GM12878 (cell line): ENCODE measurements around the gene RETREG3. TPM values are rescaled to one million over a fixed set of nuclear protein-coding genes. Genes with fewer than 3 reads are reported as not detected.

Experiments
- CREB1 ChIP-seq: IDR thresholded peaks from 2 replicates; pipeline ENCODE4 v1.6.1; 2012; ENCODE audit warnings: low read depth, mild to moderate bottlenecking, inconsistent platforms
- CTCF ChIP-seq, 3 experiments: IDR thresholded peaks in 2 of 3; conservative IDR thresholded peaks in 1 of 3; 2 replicates each; pipeline ENCODE4 v1.5.1; 2011; ENCODE audit warnings: low read depth in 3 of 3, low read length in 3 of 3, mild to moderate bottlenecking in 3 of 3, control low read depth in 2 of 3, moderate library complexity in 2 of 3, inconsistent platforms in 1 of 3, mixed read lengths in 1 of 3; ENCODE audit not compliant: control insufficient read depth in 2 of 3, insufficient read depth in 1 of 3; ENCODE audit errors: extremely low read depth in 1 of 3
- HSF1 ChIP-seq: fragments of 150-350 bp; IDR thresholded peaks from 2 replicates; pipeline ENCODE4 v1.6.1; 2014; ENCODE audit warnings: mild to moderate bottlenecking, low read depth, low read length
- MLLT1 ChIP-seq: fragments of 450-650 bp; IDR thresholded peaks from 2 replicates; pipeline ENCODE4 v1.6.1; 2016; ENCODE audit warnings: mild to moderate bottlenecking
- NFYA ChIP-seq: IDR thresholded peaks from 2 replicates; pipeline ENCODE4 v1.6.1; 2011; ENCODE audit warnings: low read depth, mild to moderate bottlenecking, low read length, improper control_type of control experiment, borderline replicate concordance
- NFYB ChIP-seq: IDR thresholded peaks from 2 replicates; pipeline ENCODE4 v1.6.1; 2011; ENCODE audit warnings: low read depth, mild to moderate bottlenecking, low read length, improper control_type of control experiment, moderate library complexity; ENCODE audit not compliant: insufficient read depth
- NKRF ChIP-seq: fragments of 450-650 bp; conservative IDR thresholded peaks from 2 replicates; pipeline ENCODE4 v1.6.1; 2017; ENCODE audit warnings: mild to moderate bottlenecking, moderate library complexity
- NR2C2 ChIP-seq: IDR thresholded peaks from 2 replicates; pipeline ENCODE4 v1.6.1; 2011; ENCODE audit warnings: borderline replicate concordance, low read depth; ENCODE audit not compliant: control insufficient read depth, insufficient read length
- PAX8 ChIP-seq: fragments of 450-650 bp; IDR thresholded peaks from 2 replicates; pipeline ENCODE4 v1.6.1; 2017; ENCODE audit warnings: mild to moderate bottlenecking, moderate library complexity
- RCOR1 ChIP-seq: conservative IDR thresholded peaks from 2 replicates; pipeline ENCODE4 v1.6.1; 2012; ENCODE audit warnings: low read depth, low read length, improper control_type of control experiment
- TBL1XR1 ChIP-seq: IDR thresholded peaks from 2 replicates; pipeline ENCODE4 v1.6.1; 2012; ENCODE audit warnings: low read depth, low read length, improper control_type of control experiment
- polyA plus RNA-seq, 11 experiments: library from polyadenylated mRNA; depleted of rRNA in 4 of 11; unstranded in 6 of 11; stranded (reverse) in 5 of 11; fragments of >200 nt; fragmentation: Nextera tagmentation in 4 of 11; fragmentation: Illumina TruSeq in 1 of 11; extraction: Ambion mirVana in 4 of 11; extraction: Trizol in 1 of 11; gene quantifications; 1 replicate in 1 of 11; 2 replicates in 10 of 11; pipeline versions ENCODE4 v1.2.1 to v1.2.3, GENCODE V29; 2011 to 2016; ENCODE audit warnings: inconsistent platforms in 2 of 11, missing spikeins in 2 of 11, low read depth in 1 of 11
- total RNA-seq, 4 experiments: library from RNA; depleted of rRNA in 3 of 4; stranded (reverse); fragments of >200 nt in 3 of 4; fragmentation: Illumina TruSeq in 1 of 4; extraction: Trizol in 1 of 4; gene quantifications; 2 replicates each; pipeline versions ENCODE4 v1.2.1 to v1.2.3, GENCODE V29; 2013 to 2021
- TF ChIP-seq, protein P1 (sequence below): fragments of 450-650 bp; formaldehyde crosslinking; IDR thresholded peaks from 2 replicates; pipeline ENCODE4 v1.4.0; 2022; ENCODE audit warnings: mild to moderate bottlenecking, moderate library complexity
- TF ChIP-seq, protein P2 (sequence below): IDR thresholded peaks from 2 replicates; pipeline ENCODE4 v1.6.1; 2012; ENCODE audit warnings: low read depth, low read length, improper control_type of control experiment

The RETREG3 gene
- total and polyA plus RNA-seq, 10 of the 15 experiments (the other 5 are each of a cell fraction or from before 2014, with no cell fraction given): 7.0 to 50.6 (median 27.3) TPM

DNA sequence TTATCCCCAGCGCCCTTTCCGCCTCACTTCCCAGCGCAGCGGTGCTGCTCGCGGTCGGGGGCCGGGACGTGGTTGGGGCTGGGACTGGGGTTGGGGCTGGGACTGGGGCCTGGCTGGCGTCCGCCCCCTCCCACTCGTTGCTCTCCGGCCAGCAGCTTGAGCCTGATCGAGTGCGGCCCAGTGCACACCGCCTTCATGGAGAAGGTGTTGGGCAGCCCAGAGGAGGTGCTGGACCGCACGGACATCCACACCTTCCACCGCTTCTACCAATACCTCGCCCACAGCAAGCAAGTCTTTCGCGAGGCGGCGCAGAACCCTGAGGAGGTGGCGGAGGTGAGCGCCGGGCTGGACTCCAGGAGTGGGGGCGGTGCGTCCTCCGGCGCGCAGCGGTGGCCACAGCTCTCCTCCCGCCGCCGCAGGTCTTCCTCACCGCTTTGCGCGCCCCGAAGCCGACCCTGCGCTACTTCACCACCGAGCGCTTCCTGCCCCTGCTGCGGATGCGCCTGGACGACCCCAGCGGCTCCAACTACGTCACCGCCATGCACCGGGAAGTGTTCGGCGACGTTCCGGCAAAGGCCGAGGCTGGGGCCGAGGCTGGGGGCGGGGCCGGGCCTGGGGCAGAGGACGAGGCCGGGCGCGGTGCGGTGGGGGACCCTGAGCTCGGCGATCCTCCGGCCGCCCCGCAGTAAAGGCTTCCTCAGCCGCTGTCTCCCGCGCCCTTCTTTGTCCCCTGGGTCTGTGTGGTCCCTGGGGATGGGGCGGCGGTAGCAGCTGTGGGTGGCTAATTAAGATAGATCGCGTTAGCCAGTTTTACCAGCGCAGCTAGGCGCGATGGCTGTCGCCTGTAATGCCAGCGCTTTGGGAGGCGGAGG is 54.7 kb downstream of the RETREG3 start (continued):
- no peak for TF ChIP-seq NFYB
- no peak for TF ChIP-seq RCOR1
- TF ChIP-seq MLLT1: 0 out of 2 replicates have a peak, but pooled peaks have one; percentile 10
- TF ChIP-seq CREB1: peak; percentile 93
- peak; percentile 64 for TF ChIP-seq NKRF
- no peak for TF ChIP-seq CTCF (IDR thresholded peaks at IDR 0.05 in 2 of 3, conservative IDR thresholded peaks at IDR 0.05 in 1 of 3; ENCODE audit: control insufficient read depth in 2 of 3, extremely low read depth in 1 of 3, insufficient read depth in 1 of 3, low read depth in 3 of 3, low read length in 3 of 3)
- no peak for TF ChIP-seq NFYA
- TF ChIP-seq TBL1XR1: no peak
- TF ChIP-seq, protein P1, sequence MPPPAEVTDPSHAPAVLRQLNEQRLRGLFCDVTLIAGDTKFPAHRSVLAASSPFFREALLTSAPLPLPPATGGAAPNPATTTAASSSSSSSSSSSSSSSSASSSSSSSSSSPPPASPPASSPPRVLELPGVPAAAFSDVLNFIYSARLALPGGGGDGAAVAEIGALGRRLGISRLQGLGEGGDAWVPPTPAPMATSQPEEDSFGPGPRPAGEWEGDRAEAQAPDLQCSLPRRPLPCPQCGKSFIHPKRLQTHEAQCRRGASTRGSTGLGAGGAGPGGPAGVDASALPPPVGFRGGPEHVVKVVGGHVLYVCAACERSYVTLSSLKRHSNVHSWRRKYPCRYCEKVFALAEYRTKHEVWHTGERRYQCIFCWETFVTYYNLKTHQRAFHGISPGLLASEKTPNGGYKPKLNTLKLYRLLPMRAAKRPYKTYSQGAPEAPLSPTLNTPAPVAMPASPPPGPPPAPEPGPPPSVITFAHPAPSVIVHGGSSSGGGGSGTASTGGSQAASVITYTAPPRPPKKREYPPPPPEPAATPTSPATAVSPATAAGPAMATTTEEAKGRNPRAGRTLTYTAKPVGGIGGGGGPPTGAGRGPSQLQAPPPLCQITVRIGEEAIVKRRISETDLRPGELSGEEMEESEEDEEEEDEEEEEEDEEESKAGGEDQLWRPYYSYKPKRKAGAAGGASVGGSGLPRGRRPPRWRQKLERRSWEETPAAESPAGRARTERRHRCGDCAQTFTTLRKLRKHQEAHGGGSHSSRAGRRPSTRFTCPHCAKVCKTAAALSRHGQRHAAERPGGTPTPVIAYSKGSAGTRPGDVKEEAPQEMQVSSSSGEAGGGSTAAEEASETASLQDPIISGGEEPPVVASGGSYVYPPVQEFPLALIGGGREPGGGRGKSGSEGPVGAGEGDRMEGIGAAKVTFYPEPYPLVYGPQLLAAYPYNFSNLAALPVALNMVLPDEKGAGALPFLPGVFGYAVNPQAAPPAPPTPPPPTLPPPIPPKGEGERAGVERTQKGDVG (CRISPR knock-in tag): no peak
- TF ChIP-seq, protein P2, sequence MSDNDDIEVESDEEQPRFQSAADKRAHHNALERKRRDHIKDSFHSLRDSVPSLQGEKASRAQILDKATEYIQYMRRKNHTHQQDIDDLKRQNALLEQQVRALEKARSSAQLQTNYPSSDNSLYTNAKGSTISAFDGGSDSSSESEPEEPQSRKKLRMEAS: peak; percentile 60; the same call in 1 of the 2 replicates
- TF ChIP-seq NR2C2: no peak
- TF ChIP-seq PAX8: no peak
- no peak for TF ChIP-seq HSF1
